GM23338 (cell line): ENCODE data around the gene ERMARD.

Source experiments
- CTCF ChIP-seq, 2 experiments: fragments of 200-600 bp in 1 of 2; sonication (generic) in 1 of 2; conservative IDR thresholded peaks; 2 replicates each; pipeline versions ENCODE4 v1.5.1 to v1.6.1; 2016 to 2017; ENCODE audit warnings: antibody characterized with exemption in 2 of 2, low read depth in 2 of 2, mild to moderate bottlenecking in 2 of 2, moderate library complexity in 1 of 2
- POLR2AphosphoS5 ChIP-seq: IDR thresholded peaks from 2 replicates; pipeline ENCODE4 v1.6.1; 2016; ENCODE audit warnings: antibody characterized with exemption, low read depth
- ZNF331 ChIP-seq: fragments of 250-450 bp; sonication (Bioruptor Pico); IDR thresholded peaks from 2 replicates; pipeline ENCODE4 v1.5.0; 2020; ENCODE audit warnings: low read depth, mild to moderate bottlenecking, moderate library complexity

- no peak for TF ChIP-seq POLR2AphosphoS5
- no peak for TF ChIP-seq CTCF (conservative IDR thresholded peaks at IDR 0.05; ENCODE audit: low read depth in 2 of 2)
- no peak for TF ChIP-seq ZNF331 (CRISPR knock-in tag)
These were observed 79.5 kb downstream of the ERMARD start for GRCh38 chr6:169830876-169831275.
